HFF-Myc (cell line): Measurements from ENCODE around the gene ZNHIT2.
A peak's percentile ranks its signal among the peaks of the same experiment; 100 is the strongest.

ENCODE experiments used
- DNase-seq: peaks from one replicate; pipeline ENCODE4 v3.0.0-alpha.2; 2011; ENCODE audit warnings: low read depth; ENCODE audit errors: extremely low read depth
- H3K4me3 ChIP-seq: replicated peaks from 2 replicates; pipeline ENCODE4 v1.5.1; 2011; ENCODE audit warnings: low read depth, mild to moderate bottlenecking, control low read depth, low read length
- CTCF ChIP-seq: IDR thresholded peaks from 2 replicates; pipeline ENCODE4 v1.5.1; 2012; ENCODE audit warnings: mild to moderate bottlenecking, low read depth, low read length, control low read depth; ENCODE audit errors: missing control alignments

ZNHIT2 gene

DNA sequence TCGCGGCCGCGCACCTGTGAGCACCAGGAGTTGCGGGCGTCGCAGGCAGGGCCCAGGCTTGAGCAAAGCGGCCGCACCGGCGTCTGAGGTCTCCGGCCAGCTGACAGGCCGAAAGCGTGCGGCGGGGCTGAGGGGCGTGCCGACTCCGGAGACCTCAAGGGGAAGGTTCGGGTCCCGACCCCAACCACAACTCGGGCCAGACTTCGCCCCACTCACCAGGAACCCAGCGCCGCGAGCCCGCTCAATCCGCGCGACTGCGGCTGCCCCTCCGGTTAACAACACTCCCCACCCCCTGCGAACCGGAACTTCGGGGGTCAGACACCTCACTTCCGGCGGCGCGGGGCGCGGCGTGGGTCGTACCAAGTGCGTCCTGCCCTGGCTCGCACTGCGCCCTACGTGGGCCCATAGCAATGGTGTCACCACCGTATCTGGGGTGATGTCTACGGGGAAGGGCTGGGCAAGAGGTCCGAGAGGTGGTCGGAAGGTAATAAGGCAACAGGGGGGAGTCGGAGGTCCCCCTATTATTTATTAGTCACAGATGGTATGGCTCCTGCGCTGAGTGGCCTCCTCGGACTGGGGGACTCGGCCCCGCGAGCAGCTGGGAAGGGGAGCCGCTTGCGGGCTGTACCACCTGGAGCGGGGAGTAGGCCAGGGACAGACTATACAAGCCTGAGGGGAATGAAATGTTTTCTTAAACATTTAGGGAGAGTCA lies 16.9 kb upstream of the ZNHIT2 start, which contains the start of gene SYVN1:
TSS of gene SYVN1 (minus strand) at position 280 of the 712 bp plus-strand sequence. CDS start 918 bp downstream, outside the sequence.
- no peak for TF ChIP-seq CTCF
- H3K4me3 ChIP-seq: peak within 1 kb of the TSS; percentile 93
- peak; percentile 38 for DNase-seq

GRCh38 chr11:65133724-65134123 lies 16.2 kb upstream of the ZNHIT2 start:
- no peak for TF ChIP-seq CTCF
- peak overlapping the region; percentile 93 for H3K4me3 ChIP-seq
- DNase-seq: no peak

DNA sequence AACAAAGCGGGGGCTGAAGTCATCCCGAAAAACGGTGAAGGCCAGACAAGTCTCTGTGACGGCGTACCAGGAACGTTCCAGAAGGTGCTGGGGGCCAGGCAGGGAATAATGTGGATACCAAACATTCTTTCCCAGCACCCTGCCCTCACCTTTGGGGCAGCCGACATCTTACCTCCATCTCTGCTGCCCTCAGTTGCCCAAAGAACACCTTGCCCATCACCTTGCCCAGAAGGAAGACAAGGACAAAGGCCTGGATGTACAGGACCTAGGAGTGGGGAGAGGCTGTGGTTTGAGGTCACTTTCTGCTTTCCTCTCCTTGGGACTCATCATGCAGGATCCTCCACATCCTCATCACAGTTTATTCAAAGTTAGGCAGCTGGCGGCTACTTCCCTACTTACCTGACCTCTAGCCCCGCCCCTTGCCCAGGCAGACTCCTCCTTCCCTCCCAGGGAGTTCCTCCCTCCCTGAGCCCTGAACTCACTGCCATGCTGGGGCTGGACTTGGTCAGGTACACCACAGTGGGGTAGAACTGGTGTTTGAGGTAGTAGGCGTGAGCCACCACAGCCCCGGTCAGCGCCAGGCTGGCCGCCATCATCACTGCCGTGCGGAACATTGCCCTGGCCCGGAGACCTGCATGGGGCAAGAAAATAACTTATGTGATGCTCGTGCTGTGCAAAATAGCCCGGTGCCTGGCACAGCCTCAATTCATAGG lies 15.6 kb upstream of the ZNHIT2 start:
- no peak for DNase-seq
- H3K4me3 ChIP-seq: peak overlapping the region; percentile 93
- TF ChIP-seq CTCF: no peak

DNA sequence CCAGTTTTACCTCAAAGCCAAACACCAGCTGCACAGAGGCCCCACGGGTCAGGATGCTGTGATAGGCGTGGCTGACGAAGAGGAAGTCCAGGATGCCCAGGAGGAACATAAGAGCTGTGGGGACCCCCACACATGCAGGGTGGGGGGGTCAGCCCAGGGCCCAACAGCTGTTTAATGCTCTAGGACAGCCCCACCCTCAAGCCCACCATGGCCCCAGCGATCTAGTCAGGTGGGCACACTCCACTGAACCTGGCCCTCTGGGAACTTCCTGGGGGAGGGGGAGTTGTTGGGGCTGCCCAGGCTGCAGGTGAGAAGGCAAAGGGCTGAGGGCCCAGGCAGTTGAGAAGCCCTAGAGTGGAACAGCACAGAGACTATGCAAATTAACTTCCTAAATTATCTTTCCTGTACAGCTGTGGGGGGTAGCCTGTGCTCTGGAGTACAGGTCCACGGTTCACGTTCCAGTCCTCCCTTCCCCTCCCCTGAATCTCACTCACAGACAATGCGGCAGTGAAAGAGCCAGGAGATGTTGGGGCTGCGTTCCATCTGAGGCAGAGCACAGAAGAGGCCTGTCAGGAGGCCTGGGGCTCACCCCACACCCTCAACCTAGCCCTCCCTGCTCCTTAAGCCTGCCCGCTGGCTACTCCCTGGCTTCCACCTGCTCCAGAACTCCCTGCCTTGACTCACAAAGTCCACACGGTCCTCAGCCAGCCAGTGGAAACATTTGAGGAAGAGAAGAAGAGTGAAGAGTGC lies 14.9 kb upstream of the ZNHIT2 start:
- no peak for TF ChIP-seq CTCF
- no peak for DNase-seq
- H3K4me3 ChIP-seq: peak overlapping the region; percentile 93

- no peak for TF ChIP-seq CTCF
- no peak overlapping the region for H3K4me3 ChIP-seq
- DNase-seq: no peak
Measured at GRCh38 chr11:65131895-65132237, 14.4 kb upstream of the ZNHIT2 start.

DNA sequence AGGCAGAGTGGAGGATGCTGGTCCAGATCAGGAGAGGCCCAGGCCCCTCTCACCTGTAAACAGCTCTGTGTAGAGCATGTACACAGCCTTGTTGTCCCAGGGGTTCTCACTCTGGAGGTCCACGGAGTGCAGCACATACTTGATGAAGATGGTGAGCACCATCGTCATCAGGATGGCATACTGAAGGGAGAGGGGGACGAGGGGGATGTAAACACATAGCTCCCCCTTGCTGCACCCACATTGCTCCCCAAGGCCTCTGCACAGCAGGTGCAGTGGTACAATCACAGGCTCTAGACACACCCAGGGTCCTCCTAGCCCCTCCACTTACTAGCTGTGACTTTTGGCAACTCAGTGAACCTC lies 13.9 kb upstream of the ZNHIT2 start:
- no peak for DNase-seq
- H3K4me3 ChIP-seq: no peak overlapping the region
- TF ChIP-seq CTCF: no peak
